ENCODE data around the gene LRRC38.
"Not testable (repeated sequence)": the region's sequence is repeated elsewhere in the genome, so short reads cannot be mapped to it uniquely, and the experiment has no call there.

DNA sequence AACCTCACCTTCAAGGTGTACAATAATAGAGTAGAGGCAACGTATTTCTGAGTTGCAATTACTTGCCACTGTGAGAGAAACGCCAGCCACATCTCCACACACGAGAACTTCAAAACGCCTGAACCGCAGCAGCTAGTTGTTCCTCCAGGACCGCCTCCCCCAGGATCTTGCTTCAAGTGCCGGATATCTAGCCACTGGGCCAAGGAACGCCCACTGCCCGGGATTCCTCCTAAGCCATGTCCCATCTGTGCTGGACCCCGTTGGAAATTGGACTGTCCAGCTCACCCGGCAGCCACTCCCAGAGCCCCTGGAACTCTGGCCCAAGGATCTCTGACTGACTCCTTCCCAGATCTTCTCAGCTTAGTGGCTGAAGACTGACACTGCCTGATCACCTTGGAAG lies 49.2 kb upstream of the LRRC38 start:
- TF ChIP-seq, protein P1, sequence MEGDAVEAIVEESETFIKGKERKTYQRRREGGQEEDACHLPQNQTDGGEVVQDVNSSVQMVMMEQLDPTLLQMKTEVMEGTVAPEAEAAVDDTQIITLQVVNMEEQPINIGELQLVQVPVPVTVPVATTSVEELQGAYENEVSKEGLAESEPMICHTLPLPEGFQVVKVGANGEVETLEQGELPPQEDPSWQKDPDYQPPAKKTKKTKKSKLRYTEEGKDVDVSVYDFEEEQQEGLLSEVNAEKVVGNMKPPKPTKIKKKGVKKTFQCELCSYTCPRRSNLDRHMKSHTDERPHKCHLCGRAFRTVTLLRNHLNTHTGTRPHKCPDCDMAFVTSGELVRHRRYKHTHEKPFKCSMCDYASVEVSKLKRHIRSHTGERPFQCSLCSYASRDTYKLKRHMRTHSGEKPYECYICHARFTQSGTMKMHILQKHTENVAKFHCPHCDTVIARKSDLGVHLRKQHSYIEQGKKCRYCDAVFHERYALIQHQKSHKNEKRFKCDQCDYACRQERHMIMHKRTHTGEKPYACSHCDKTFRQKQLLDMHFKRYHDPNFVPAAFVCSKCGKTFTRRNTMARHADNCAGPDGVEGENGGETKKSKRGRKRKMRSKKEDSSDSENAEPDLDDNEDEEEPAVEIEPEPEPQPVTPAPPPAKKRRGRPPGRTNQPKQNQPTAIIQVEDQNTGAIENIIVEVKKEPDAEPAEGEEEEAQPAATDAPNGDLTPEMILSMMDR (IDR thresholded peaks at IDR 0.05), result not testable (repeated sequence)
- TF ChIP-seq POLR2A, POLR2AphosphoS5 (IDR thresholded peaks at IDR 0.05): not testable (repeated sequence)

Data from upper lobe of left lung (tissue), 4 donors.